Measurements from ENCODE around the gene VPS26A. TPM values are rescaled to one million over a fixed set of nuclear protein-coding genes. Genes with fewer than 3 reads are reported as not detected.

The VPS26A gene
- 10.4 and 21.1 TPM in 2 replicates for total RNA-seq

GRCh38 chr10:69123747-69124562, at the start of gene VPS26A:
VPS26A (plus strand) TSS chr10:69124178; CDS start chr10:69124278, 100 bp downstream.

GRCh38 chr10:69087590-69088470, 36.1 kb upstream of the VPS26A start, which contains the start of gene SRGN:
SRGN (plus strand) TSS chr10:69088103; CDS start chr10:69088158, 55 bp downstream.

GRCh38 chr10:69179743-69180524, 56.0 kb downstream of the VPS26A start, which contains the start of gene SUPV3L1:
SUPV3L1 (plus strand) TSS chr10:69180234; CDS start chr10:69180292, 58 bp downstream.

GRCh38 chr10:69220041-69220451, 96.1 kb downstream of the VPS26A start, which contains the start of gene HKDC1:
HKDC1 (plus strand) TSS chr10:69220332; CDS start chr10:69220436, 104 bp downstream.

Other genes starting within 250 kb of the VPS26A start
- gene DDX50, start 222.9 kb upstream of the VPS26A start, total RNA-seq: 54.8 and 83.3 TPM in 2 replicates
- gene DDX21, start 168.0 kb upstream of the VPS26A start, total RNA-seq: 45.6 and 59.4 TPM in 2 replicates
- gene KIFBP, start 135.4 kb upstream of the VPS26A start, total RNA-seq: 48.4 and 56.2 TPM in 2 replicates
- 756 and 876 TPM in 2 replicates for gene SRGN, start 36.1 kb upstream of the VPS26A start, total RNA-seq
- gene SUPV3L1, start 56.1 kb downstream of the VPS26A start, total RNA-seq: 14.4 and 31.0 TPM in 2 replicates
- gene HKDC1, start 96.2 kb downstream of the VPS26A start, total RNA-seq: 0.29 and 1.1 TPM in 2 replicates
- gene HK1, start 154.3 kb downstream of the VPS26A start, total RNA-seq: 117 and 124 TPM in 2 replicates